H1 (cell line): ENCODE data around the gene NDC1. TPM values are rescaled to one million over a fixed set of nuclear protein-coding genes. Genes with fewer than 3 reads are reported as not detected.

Experiments used
- CTCF ChIA-PET: fragments of 300-600 bp; sonication (Branson Sonifier 250); formaldehyde crosslinking; loops from one replicate; lab custom pipeline; 2021; ENCODE audit not compliant: partially characterized antibody; lab: Charles Lee
- POLR2A ChIA-PET: fragments of 300-600 bp; sonication (Branson Sonifier 250); formaldehyde crosslinking; loops from one replicate; lab custom pipeline; 2021; ENCODE audit warnings: inconsistent platforms; ENCODE audit not compliant: partially characterized antibody; lab: Charles Lee
- DNase-seq, 2 experiments: peaks; one replicate each; pipeline versions ENCODE4 v3.0.0 to v3.0.0-alpha.2; 2010 to 2022; ENCODE audit warnings: low spot score in 2 of 2, low read depth in 1 of 2, mixed read lengths in 1 of 2
- FAIRE-seq: peaks from 2 replicates; lab custom pipeline; 2011; peaks lifted over from hg19 to GRCh38; lab: Jason Lieb, UNC
- H2AFZ ChIP-seq: 2 replicates; pipeline ENCODE4 v1.8.1; 2012; ENCODE audit warnings: low read length, inconsistent platforms
- H2AK5ac ChIP-seq: 2 replicates; pipeline ENCODE4 v1.6.1; 2013; ENCODE audit warnings: low read depth, low read length
- H2BK120ac ChIP-seq: replicated peaks from 2 replicates; pipeline ENCODE3; 2013; ENCODE audit warnings: low read depth, low read length, inconsistent platforms
- H2BK12ac ChIP-seq: 2 replicates; pipeline ENCODE4 v1.6.1; 2013; ENCODE audit warnings: low read depth, low read length
- H2BK15ac ChIP-seq: 2 replicates; pipeline ENCODE4 v1.6.1; 2013; ENCODE audit warnings: low read length
- H2BK20ac ChIP-seq: 2 replicates; pipeline ENCODE4 v1.6.1; 2013; ENCODE audit warnings: low read length
- H2BK5ac ChIP-seq: 2 replicates; pipeline ENCODE4 v1.6.1; 2013; ENCODE audit warnings: low read depth, low read length
- H3K14ac ChIP-seq: 2 replicates; pipeline ENCODE4 v1.6.1; 2013; ENCODE audit warnings: inconsistent platforms; ENCODE audit not compliant: insufficient read length
- H3K18ac ChIP-seq: 2 replicates; pipeline ENCODE4 v1.6.1; 2013; ENCODE audit warnings: low read length; ENCODE audit errors: extremely low read depth
- H3K23ac ChIP-seq: 2 replicates; pipeline ENCODE4 v1.6.1; 2013; ENCODE audit warnings: inconsistent platforms; ENCODE audit not compliant: insufficient read length
- H3K23me2 ChIP-seq: 2 replicates; pipeline ENCODE4 v1.6.1; 2013; ENCODE audit warnings: low read depth, low read length
- H3K27ac ChIP-seq: 2 replicates; pipeline ENCODE4 v1.6.1; 2011; ENCODE audit warnings: low read depth, low read length, inconsistent platforms
- H3K27me3 ChIP-seq, 4 experiments: replicated peaks in 1 of 4; 1 replicate in 1 of 4; 2 replicates in 3 of 4; pipeline versions ENCODE4 v1.6.1 to v1.8.1; 2011 to 2013; ENCODE audit warnings: low read length in 3 of 4, mild to moderate bottlenecking in 3 of 4, inconsistent platforms in 2 of 4, mixed read lengths in 2 of 4, moderate library complexity in 1 of 4; ENCODE audit not compliant: control insufficient read depth in 3 of 4, insufficient read depth in 3 of 4; ENCODE audit errors: extremely low read depth in 1 of 4
- H3K36me3 ChIP-seq, 4 experiments: 2 replicates each; pipeline versions ENCODE4 v1.6.1 to v1.8.1; 2011 to 2013; ENCODE audit warnings: mild to moderate bottlenecking in 4 of 4, low read length in 3 of 4, moderate library complexity in 2 of 4, control low read depth in 1 of 4, inconsistent platforms in 1 of 4; ENCODE audit not compliant: insufficient read depth in 4 of 4, control insufficient read depth in 2 of 4
- H3K4ac ChIP-seq: replicated peaks from 2 replicates; pipeline ENCODE3; 2013; ENCODE audit warnings: low read length, low read depth, mixed read lengths, inconsistent platforms; ENCODE audit not compliant: insufficient read length
- H3K4me1 ChIP-seq, 4 experiments: replicated peaks in 1 of 4; 1 replicate in 1 of 4; 2 replicates in 3 of 4; pipeline versions ENCODE4 v1.6.1 to v1.8.1; 2011 to 2013; ENCODE audit warnings: low read length in 3 of 4, inconsistent platforms in 2 of 4, mixed read lengths in 1 of 4; ENCODE audit not compliant: insufficient read depth in 4 of 4, control insufficient read depth in 3 of 4
- H3K4me2 ChIP-seq, 2 experiments: 2 replicates each; pipeline versions ENCODE4 v1.6.1 to v1.8.1; 2011 to 2013; ENCODE audit warnings: low read depth in 2 of 2, low read length in 2 of 2, control low read depth in 1 of 2, inconsistent platforms in 1 of 2, mild to moderate bottlenecking in 1 of 2; ENCODE audit not compliant: insufficient read depth in 1 of 2
- H3K4me3 ChIP-seq, 4 experiments: fragments of 200-600, 300-600 bp in 1 of 4; sonication (generic), shearing (Covaris generic), sonication (Bioruptor Twin) in 1 of 4; 2 replicates each; pipeline versions ENCODE4 v1.5.1 to v1.8.1; 2011 to 2016; ENCODE audit warnings: low read length in 4 of 4, low read depth in 3 of 4, control low read depth in 2 of 4, inconsistent platforms in 2 of 4, mild to moderate bottlenecking in 2 of 4, mixed read lengths in 1 of 4, moderate library complexity in 1 of 4; ENCODE audit not compliant: insufficient read depth in 2 of 4; ENCODE audit errors: extremely low read depth in 1 of 4
- H3K56ac ChIP-seq: replicated peaks from 2 replicates; pipeline ENCODE3; 2013; ENCODE audit warnings: low read depth, mild to moderate bottlenecking, mixed read lengths, low read length, inconsistent platforms; ENCODE audit not compliant: insufficient read length
- H3K79me1 ChIP-seq: 2 replicates; pipeline ENCODE4 v1.6.1; 2013; ENCODE audit warnings: low read depth, low read length, control low read depth
- H3K79me2 ChIP-seq, 2 experiments: 2 replicates each; pipeline versions ENCODE4 v1.6.1 to v1.8.1; 2012 to 2013; ENCODE audit warnings: low read length in 2 of 2, mild to moderate bottlenecking in 2 of 2, inconsistent platforms in 1 of 2; ENCODE audit not compliant: insufficient read depth in 2 of 2, control insufficient read depth in 1 of 2
- H3K9ac ChIP-seq, 4 experiments: replicated peaks in 1 of 4; 1 replicate in 1 of 4; 2 replicates in 3 of 4; pipeline versions ENCODE4 v1.6.1 to v1.8.1; 2011 to 2013; ENCODE audit warnings: low read depth in 3 of 4, low read length in 3 of 4, control low read depth in 2 of 4, mild to moderate bottlenecking in 2 of 4, moderate library complexity in 2 of 4, inconsistent platforms in 1 of 4; ENCODE audit errors: extremely low read depth in 1 of 4
- H3K9me3 ChIP-seq, 2 experiments: 2 replicates each; pipeline versions ENCODE4 v1.6.1 to v1.8.1; 2012 to 2013; ENCODE audit warnings: mild to moderate bottlenecking in 2 of 2, moderate library complexity in 2 of 2, control low read depth in 1 of 2, inconsistent platforms in 1 of 2, low read depth in 1 of 2, low read length in 1 of 2, mixed read lengths in 1 of 2; ENCODE audit not compliant: insufficient read depth in 2 of 2
- H4K20me1 ChIP-seq, 2 experiments: replicated peaks in 1 of 2; 2 replicates each; pipeline versions ENCODE3 to v1.8.1; 2011 to 2013; ENCODE audit warnings: inconsistent platforms in 2 of 2, low read length in 2 of 2, mild to moderate bottlenecking in 1 of 2; ENCODE audit not compliant: insufficient read depth in 2 of 2, control insufficient read depth in 1 of 2
- H4K5ac ChIP-seq: 2 replicates; pipeline ENCODE4 v1.6.1; 2013; ENCODE audit warnings: low read length, low read depth, mixed read lengths, inconsistent platforms; ENCODE audit not compliant: insufficient read length
- H4K8ac ChIP-seq: 2 replicates; pipeline ENCODE4 v1.8.0; 2013; ENCODE audit warnings: mild to moderate bottlenecking, moderate library complexity, low read length, inconsistent platforms; ENCODE audit not compliant: insufficient read depth; ENCODE audit errors: extremely low read depth
- H4K91ac ChIP-seq: replicated peaks from 2 replicates; pipeline ENCODE3; 2013; ENCODE audit warnings: low read length, mixed read lengths, inconsistent platforms; ENCODE audit not compliant: insufficient read length
- CREB1 ChIP-seq: IDR thresholded peaks from 2 replicates; pipeline ENCODE4 v1.6.1; 2012; ENCODE audit warnings: inconsistent platforms
- HDAC2 ChIP-seq, 2 experiments: fragments of 300-600 bp in 1 of 2; sonication (generic) in 1 of 2; IDR thresholded peaks; 2 replicates each; pipeline ENCODE4 v1.6.1; 2011 to 2012; ENCODE audit warnings: low read depth in 2 of 2, low read length in 2 of 2, mild to moderate bottlenecking in 2 of 2, moderate library complexity in 2 of 2, borderline replicate concordance in 1 of 2, inconsistent platforms in 1 of 2
- JUND ChIP-seq: IDR thresholded peaks from 2 replicates; pipeline ENCODE4 v1.6.1; 2011; ENCODE audit warnings: mild to moderate bottlenecking, improper control_type of control experiment, low read length
- KDM4A ChIP-seq: IDR thresholded peaks from one replicate; pipeline ENCODE4 v1.7.1; 2012; ENCODE audit warnings: low read depth, mild to moderate bottlenecking, moderate library complexity, low read length, inconsistent platforms; ENCODE audit not compliant: severe bottlenecking
- MAX ChIP-seq: IDR thresholded peaks from 2 replicates; pipeline ENCODE4 v1.6.1; 2012; ENCODE audit warnings: inconsistent platforms
- RBBP5 ChIP-seq: IDR thresholded peaks from 2 replicates; pipeline ENCODE4 v1.7.1; 2012; ENCODE audit warnings: low read depth, mild to moderate bottlenecking, inconsistent platforms, low read length, moderate library complexity, borderline replicate concordance
- SIRT6 ChIP-seq: IDR thresholded peaks from one replicate; pipeline ENCODE4 v1.7.1; 2012; ENCODE audit warnings: low read length, inconsistent platforms
- SIX5 ChIP-seq: IDR thresholded peaks from 2 replicates; pipeline ENCODE4 v1.6.1; 2011; ENCODE audit warnings: mild to moderate bottlenecking, low read depth, low read length
- WGBS, 2 experiments: shearing (Covaris generic) in 1 of 2; methylation state at CpG; one replicate each; pipeline versions ENCODE4 v1.1.6 to v1.1.7; 2013 to 2015; ENCODE audit warnings: low lambda C conversion rate in 2 of 2, mixed read lengths in 2 of 2, inconsistent platforms in 1 of 2, low coverage in 1 of 2, missing lambda C conversion rate in 1 of 2; ENCODE audit not compliant: insufficient replicate concordance in 2 of 2, insufficient coverage in 1 of 2, insufficient read length in 1 of 2; ENCODE audit errors: extremely low coverage in 1 of 2, missing lambda C conversion rate in 1 of 2; 5-methylcytosine and 5-hydroxymethylcytosine counted together
- polyA plus RNA-seq, 7 experiments: library from polyadenylated mRNA; depleted of rRNA in 3 of 7; stranded (reverse) in 5 of 7; unstranded in 2 of 7; fragments of >200 nt in 5 of 7; fragments of 200-250 nt in 2 of 7; gene quantifications; 1 replicate in 5 of 7; 2 replicates in 1 of 7; 4 replicates in 1 of 7; pipeline versions ENCODE4 v1.2.1 to v1.2.3, GENCODE V29; 2011 to 2013; ENCODE audit warnings: missing spikeins in 2 of 7, mixed read lengths in 2 of 7
- total RNA-seq: library from RNA; stranded (reverse); fragmentation: NEBNext Ultra II Directional; extraction: Animal tissue kit (Norgen Biotek cat#: 25700); gene quantifications from 2 replicates; pipeline ENCODE4 v1.2.1, GENCODE V29; 2021

The NDC1 gene
- total and polyA plus RNA-seq, 2 of the 8 experiments (the other 6 are each of a cell fraction or from before 2014, with no cell fraction given), result 62.9 to 66.1 TPM

GRCh38 chr1:53733975-53734649, 104.0 kb downstream of the NDC1 start:
- H3K4me2 ChIP-seq, result no peak overlapping the region
- TF ChIP-seq RBBP5 (no peak), CREB1 (no peak), HDAC2 (IDR thresholded peaks at IDR 0.05; ENCODE audit: borderline replicate concordance in 1 of 2, low read depth in 2 of 2, low read length in 2 of 2) (no peak), MAX (no peak), JUND (no peak), SIX5 (no peak), SIRT6 (no peak), KDM4A (no peak)
- peaks cover 30 to 37% (median 37%) of the 10 kb centered on the region in 4 experiments for H3K27me3 ChIP-seq
- no peaks in the 10 kb centered on the region for H3K79me2 ChIP-seq
- H4K5ac ChIP-seq, result no peak overlapping the region
- H3K9ac ChIP-seq, result no peak overlapping the region
- H3K36me3 ChIP-seq, result peaks cover 0 to 3% (median 0%) of the 10 kb centered on the region in 4 experiments; a peak in 1 of 8 replicates
- FAIRE-seq, result no peak
- H4K91ac ChIP-seq, result no peak overlapping the region
- WGBS, 2 experiments, result 94% methylated on average over 10 of the region's 10 CpGs; no CpG with 5 or more reads in 1 of the 2 experiments
- POLR2A ChIA-PET, result no interaction called here
- no peak overlapping the region for H2BK120ac ChIP-seq
- H2BK5ac ChIP-seq, result no peak overlapping the region
- H3K23ac ChIP-seq, result no peak overlapping the region
- H4K20me1 ChIP-seq, result peaks cover 0 to 2% of the 10 kb centered on the region in 2 experiments
- no peaks in the 10 kb centered on the region for H3K79me1 ChIP-seq
- H3K4me1 ChIP-seq, result peaks cover 0 to 9% (median 3%) of the 10 kb centered on the region in 4 experiments; a peak in 5 of 7 replicates
- H3K4me3 ChIP-seq, result no peak overlapping the region
- CTCF ChIA-PET, result interaction anchor here (1.1 to 2.6 kb wide), 5 partner anchors 18 to 284 kb away, joined by 3 to 14 read pairs (median 6); no protein-coding TSS in a partner anchor
- no peak overlapping the region for H3K27ac ChIP-seq
- no peak overlapping the region for H2BK20ac ChIP-seq
- H2AK5ac ChIP-seq, result no peak overlapping the region
- no peak overlapping the region for H3K4ac ChIP-seq
- no peak overlapping the region for H2BK15ac ChIP-seq
- H3K9me3 ChIP-seq, result no peaks in the 10 kb centered on the region
- no peak overlapping the region for H4K8ac ChIP-seq
- no peak for DNase-seq
- H2BK12ac ChIP-seq, result no peak overlapping the region
- no peak overlapping the region for H3K14ac ChIP-seq
- H3K23me2 ChIP-seq, result peaks cover 10% of the 10 kb centered on the region; the same call in 1 of the 2 replicates
- H3K56ac ChIP-seq, result no peak overlapping the region
- H3K18ac ChIP-seq, result no peak overlapping the region
- H2AFZ ChIP-seq, result no peak overlapping the region
